AG09309 (cell line): Measurements from ENCODE around the gene CNTN4.

Experiments
- DNase-seq: peaks from one replicate; pipeline ENCODE4 v3.0.0-alpha.2; 2010; ENCODE audit warnings: low read depth
- H3K4me3 ChIP-seq: 2 replicates; pipeline ENCODE4 v1.5.1; 2011; ENCODE audit warnings: mild to moderate bottlenecking, low read depth, low read length, moderate library complexity; ENCODE audit not compliant: control insufficient read depth
- CTCF ChIP-seq: IDR thresholded peaks from 2 replicates; pipeline ENCODE4 v1.5.1; 2011; ENCODE audit warnings: mild to moderate bottlenecking, low read depth, low read length, inconsistent platforms; ENCODE audit not compliant: insufficient read depth, control insufficient read depth; ENCODE audit errors: missing control alignments

Gene CNTN4

GRCh38 chr3:2656806-2657777 lies 558.4 kb downstream of the CNTN4 start:
- no peak for DNase-seq
- H3K4me3 ChIP-seq, result no peak overlapping the region
- TF ChIP-seq CTCF, result no peak

- H3K4me3 ChIP-seq, result no peak overlapping the region
- no peak for TF ChIP-seq CTCF
- DNase-seq, result no peak
Observed at GRCh38 chr3:2657971-2658370, 559.3 kb downstream of the CNTN4 start.

- TF ChIP-seq CTCF, result no peak
- no peak overlapping the region for H3K4me3 ChIP-seq
- no peak for DNase-seq
Observed at GRCh38 chr3:2659896-2660295, 561.2 kb downstream of the CNTN4 start.

DNA sequence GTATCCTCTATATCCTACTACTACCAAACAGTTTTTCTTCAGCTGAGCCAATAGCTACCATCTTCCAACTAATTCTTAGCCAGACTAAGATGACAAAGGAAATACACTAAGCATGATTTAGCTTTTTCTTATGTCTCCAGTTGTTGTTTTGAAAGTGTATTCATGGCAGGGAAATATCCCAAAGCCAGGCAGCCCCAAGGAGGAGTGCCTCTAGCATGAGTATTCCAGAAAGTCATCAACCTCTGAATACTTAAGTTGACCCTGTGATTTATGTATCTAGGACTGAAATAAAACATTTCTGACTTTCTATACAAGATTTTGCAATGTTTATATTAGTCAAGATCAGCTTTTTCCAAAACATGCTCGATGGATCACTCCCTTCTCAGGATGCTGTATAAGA lies 562.4 kb downstream of the CNTN4 start:
- no peak overlapping the region for H3K4me3 ChIP-seq
- TF ChIP-seq CTCF, result no peak
- no peak for DNase-seq

DNA sequence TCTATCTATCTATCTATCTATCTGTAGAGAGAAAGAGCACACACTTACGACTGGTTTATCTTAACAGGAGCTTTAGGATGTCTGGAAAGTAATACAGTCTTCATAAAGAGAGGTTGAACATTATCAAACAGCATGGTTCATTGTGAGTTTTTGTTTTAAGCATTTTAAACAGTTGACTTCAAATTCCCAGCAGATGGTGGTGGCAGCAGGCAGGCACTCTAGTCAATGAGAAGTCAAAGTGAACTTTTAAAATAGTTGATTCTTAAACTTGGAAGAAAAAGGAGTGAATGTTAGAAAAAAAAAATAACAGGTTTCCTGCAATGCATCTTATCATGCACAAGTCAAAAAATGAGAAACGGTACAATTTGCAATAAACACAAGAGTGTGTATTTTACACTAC lies 578.8 kb downstream of the CNTN4 start:
- TF ChIP-seq CTCF, result no peak
- no peak overlapping the region for H3K4me3 ChIP-seq
- no peak for DNase-seq

GRCh38 chr3:2680236-2680635 lies 581.6 kb downstream of the CNTN4 start:
- DNase-seq, result no peak
- no peak overlapping the region for H3K4me3 ChIP-seq
- TF ChIP-seq CTCF, result no peak
